K562 (cell line): ENCODE data around the gene ADAP1. TPM values are rescaled to one million over a fixed set of nuclear protein-coding genes. Genes with fewer than 3 reads are reported as not detected.

Experiments
- ATAC-seq: fragments of 200-7000 bp; cut with Tn5 transposase; 3 replicates; pipeline ENCODE4 v1.9.1; 2020; ENCODE audit warnings: moderate library complexity
- BruUV-seq: library from RNA; stranded (reverse); fragments of 400-500 nt; replicated peaks from 2 replicates; lab custom pipeline; 2021; lab: Mats Ljungman, UMichigan
- CTCF ChIA-PET: fragments of 300-600 bp; formaldehyde crosslinking; extraction: SDS; loops from one replicate; lab custom pipeline; 2021; ENCODE audit warnings: low intra/inter-chr PET ratio; lab: Yijun Ruan, JAX
- POLR2A ChIA-PET: fragments of 300-600, 350-650 bp; sonication (Branson Sonifier 250); formaldehyde crosslinking; extraction: SDS; loops from one replicate; lab custom pipeline; 2021; ENCODE audit warnings: antibody characterized with exemption, inconsistent platforms; lab: Yijun Ruan, JAX
- DNase-seq, 4 experiments: peaks; one replicate each; pipeline versions ENCODE4 v3.0.0 to v3.0.0-alpha.2; 2011 to 2018; ENCODE audit warnings: low spot score in 3 of 4, mixed read lengths in 3 of 4; ENCODE audit errors: extremely low read depth in 1 of 4
- FAIRE-seq: peaks from 2 replicates; lab custom pipeline; 2011; peaks lifted over from hg19 to GRCh38; lab: Jason Lieb, UNC
- H2AFZ ChIP-seq: 2 replicates; pipeline ENCODE4 v1.6.0; 2011; ENCODE audit warnings: low read depth, low read length, control low read depth, inconsistent platforms
- H3K27ac ChIP-seq: fragments of 200-600 bp; 3 replicates; pipeline ENCODE4 v1.8.0; 2011; ENCODE audit warnings: low read depth, mild to moderate bottlenecking, control low read depth, inconsistent platforms, low read length, moderate library complexity, mixed read lengths; ENCODE audit errors: extremely low read depth
- H3K27me3 ChIP-seq, 2 experiments: fragments of 300-600 bp in 1 of 2; 2 replicates in 1 of 2; 3 replicates in 1 of 2; pipeline versions ENCODE4 v1.6.0 to v1.8.0; 2011; ENCODE audit warnings: inconsistent platforms in 2 of 2, low read length in 2 of 2, mild to moderate bottlenecking in 1 of 2, mixed read lengths in 1 of 2, moderate library complexity in 1 of 2; ENCODE audit not compliant: control insufficient read depth in 2 of 2, insufficient read depth in 2 of 2
- H3K36me3 ChIP-seq: fragments of 300-600 bp; 3 replicates; pipeline ENCODE4 v1.8.0; 2011; ENCODE audit warnings: mild to moderate bottlenecking, low read length, inconsistent platforms; ENCODE audit not compliant: control insufficient read depth, insufficient read depth
- H3K4me1 ChIP-seq, 2 experiments: fragments of 200-600 bp in 1 of 2; replicated peaks in 1 of 2; 2 replicates in 1 of 2; 3 replicates in 1 of 2; pipeline versions ENCODE4 v1.5.1 to v1.8.0; 2011; ENCODE audit warnings: inconsistent platforms in 2 of 2, low read length in 2 of 2, mild to moderate bottlenecking in 1 of 2, mixed read lengths in 1 of 2, moderate library complexity in 1 of 2; ENCODE audit not compliant: control insufficient read depth in 2 of 2, insufficient read depth in 2 of 2
- H3K4me2 ChIP-seq: 2 replicates; pipeline ENCODE4 v1.6.1; 2011; ENCODE audit warnings: low read length, control low read depth, inconsistent platforms, mixed read lengths; ENCODE audit not compliant: insufficient read depth
- H3K4me3 ChIP-seq: fragments of 200-600 bp; sonication (generic), shearing (Covaris generic); 2 replicates; pipeline ENCODE4 v1.5.1; 2016; ENCODE audit warnings: control low read depth, inconsistent platforms
- H3K79me2 ChIP-seq: fragments of 200-600 bp; 3 replicates; pipeline ENCODE4 v1.8.0; 2011; ENCODE audit warnings: low read length, inconsistent platforms; ENCODE audit not compliant: control insufficient read depth, insufficient read depth
- H3K9ac ChIP-seq, 2 experiments: 2 replicates each; pipeline versions ENCODE4 v1.6.0 to v1.6.1; 2011; ENCODE audit warnings: low read depth in 2 of 2, low read length in 2 of 2, control low read depth in 1 of 2, inconsistent platforms in 1 of 2, mild to moderate bottlenecking in 1 of 2, mixed read lengths in 1 of 2; ENCODE audit not compliant: insufficient read depth in 1 of 2
- H3K9me1 ChIP-seq: one replicate; pipeline ENCODE4 v1.6.0; 2011; ENCODE audit warnings: inconsistent platforms, mild to moderate bottlenecking, low read length, moderate library complexity; ENCODE audit not compliant: control insufficient read depth, insufficient read depth
- H3K9me3 ChIP-seq: replicated peaks from 2 replicates; pipeline ENCODE4 v1.5.1; 2011; ENCODE audit warnings: low read depth, low read length, inconsistent platforms; ENCODE audit not compliant: control insufficient read depth, insufficient read depth
- H4K20me1 ChIP-seq: replicated peaks from 2 replicates; pipeline ENCODE4 v1.6.1; 2011; ENCODE audit warnings: low read length, inconsistent platforms, mixed read lengths; ENCODE audit not compliant: control insufficient read depth, insufficient read depth
- BCOR ChIP-seq: fragments of 450-650 bp; IDR thresholded peaks from 2 replicates; pipeline ENCODE4 v1.6.1; 2016
- CEBPB ChIP-seq: fragments of 450-650 bp; IDR thresholded peaks from 2 replicates; pipeline ENCODE4 v1.6.1; 2016; ENCODE audit warnings: missing genetic modification characterization, missing compliant biosample characterization
- CREB1 ChIP-seq, 2 experiments: sonication (generic) in 1 of 2; formaldehyde crosslinking in 1 of 2; IDR thresholded peaks; 2 replicates each; pipeline versions ENCODE4 v1.6.1 to v1.8.0; 2012 to 2022; ENCODE audit warnings: inconsistent platforms in 1 of 2, mild to moderate bottlenecking in 1 of 2, missing genetic modification reagents in 1 of 2, moderate library complexity in 1 of 2
- ELF2 ChIP-seq: fragments of 250-450 bp; sonication (Bioruptor Pico); IDR thresholded peaks from 2 replicates; pipeline ENCODE4 v1.5.0; 2021; ENCODE audit warnings: mild to moderate bottlenecking
- IRF2 ChIP-seq: sonication (generic); formaldehyde crosslinking; IDR thresholded peaks from 2 replicates; pipeline ENCODE4 v1.8.1; 2022; ENCODE audit warnings: mild to moderate bottlenecking, missing genetic modification reagents
- MAFF ChIP-seq: IDR thresholded peaks from 2 replicates; pipeline ENCODE4 v1.6.1; 2012; ENCODE audit warnings: low read length, improper control_type of control experiment
- MLLT1 ChIP-seq, 2 experiments: fragments of 450-650 bp; IDR thresholded peaks; 2 replicates each; pipeline ENCODE4 v1.6.1; 2016
- NFE2 ChIP-seq: IDR thresholded peaks from 2 replicates; pipeline ENCODE4 v1.6.1; 2014; ENCODE audit warnings: antibody characterized with exemption, low read depth
- PML ChIP-seq: IDR thresholded peaks from 2 replicates; pipeline ENCODE4 v1.6.1; 2012; ENCODE audit warnings: low read length, inconsistent platforms
- POLR2AphosphoS5 ChIP-seq: IDR thresholded peaks from 2 replicates; pipeline ENCODE4 v1.6.1; 2011; ENCODE audit warnings: mild to moderate bottlenecking, low read depth, low read length, moderate library complexity; ENCODE audit not compliant: control insufficient read depth, insufficient read depth
- SP2 ChIP-seq: IDR thresholded peaks from 2 replicates; pipeline ENCODE4 v1.6.1; 2011; ENCODE audit warnings: mild to moderate bottlenecking, low read depth, low read length, moderate library complexity; ENCODE audit not compliant: poor library complexity, severe bottlenecking; ENCODE audit errors: extremely low read depth
- TGIF2 ChIP-seq: sonication (generic); formaldehyde crosslinking; IDR thresholded peaks from 2 replicates; pipeline ENCODE4 v1.8.1; 2022; ENCODE audit warnings: mild to moderate bottlenecking, missing genetic modification reagents, moderate library complexity
- ZNF395 ChIP-seq: fragments of 200-800 bp; sonication (Bioruptor generic); IDR thresholded peaks from 2 replicates; pipeline ENCODE4 v1.6.1; 2017; ENCODE audit warnings: missing genetic modification characterization, missing compliant biosample characterization
- WGBS: fragments of 100-300 bp; shearing (Covaris generic); methylation state at CpG from one replicate; pipeline ENCODE4 v1.1.6; 2016; ENCODE audit warnings: low coverage, mixed read lengths; ENCODE audit not compliant: insufficient coverage; ENCODE audit errors: missing lambda C conversion rate; 5-methylcytosine and 5-hydroxymethylcytosine counted together
- in situ Hi-C: fragments of 300-500 bp; cut with MboI; formaldehyde crosslinking; loops from 4 replicates; pipeline ENCODE4 v1.15.0; 2018; ENCODE audit warnings: inconsistent platforms, mixed read lengths
- intact Hi-C: fragments of 100-400 bp; cut with micrococcal nuclease; formaldehyde crosslinking; loops from 2 replicates; pipeline ENCODE4 v1.14.2; 2022
- polyA plus RNA-seq, 8 experiments: library from polyadenylated mRNA; depleted of rRNA in 4 of 8; stranded (reverse) in 5 of 8; unstranded in 3 of 8; fragments of >200 nt; fragmentation: Nextera tagmentation in 2 of 8; fragmentation: Illumina TruSeq in 1 of 8; extraction: Ambion mirVana in 2 of 8; extraction: Trizol in 1 of 8; gene quantifications; 2 replicates each; pipeline versions ENCODE4 v1.2.1 to v1.2.3, GENCODE V29; 2011 to 2014; ENCODE audit warnings: inconsistent platforms in 1 of 8, missing spikeins in 1 of 8
- total RNA-seq, 7 experiments: library from RNA; depleted of rRNA in 6 of 7; stranded (reverse); fragments of >200 nt in 6 of 7; fragmentation: Illumina TruSeq in 2 of 7; extraction: Trizol in 2 of 7; gene quantifications; 2 replicates each; pipeline versions ENCODE4 v1.2.1 to v1.2.3, GENCODE V29; 2011 to 2021; ENCODE audit warnings: low replicate concordance in 1 of 7
- TF ChIP-seq, protein P1 (sequence below): fragments of 450-650 bp; IDR thresholded peaks from 2 replicates; pipeline ENCODE4 v1.6.1; 2014; ENCODE audit warnings: low read depth, mild to moderate bottlenecking, moderate library complexity, borderline replicate concordance
- TF ChIP-seq, protein P2 (sequence below): fragments of 250-450 bp; sonication (Bioruptor Pico); IDR thresholded peaks from 2 replicates; pipeline ENCODE4 v1.5.0; 2021
- TF ChIP-seq, protein P3 (sequence below): fragments of 450-650 bp; IDR thresholded peaks from 2 replicates; pipeline ENCODE4 v1.6.1; 2016; ENCODE audit warnings: mild to moderate bottlenecking

The ADAP1 gene
- total and polyA plus RNA-seq, 9 of the 15 experiments (the other 6 are each of a cell fraction or from before 2014, with no cell fraction given), result 0.27 to 1.4 (median 0.52) TPM; not detected in 3

DNA sequence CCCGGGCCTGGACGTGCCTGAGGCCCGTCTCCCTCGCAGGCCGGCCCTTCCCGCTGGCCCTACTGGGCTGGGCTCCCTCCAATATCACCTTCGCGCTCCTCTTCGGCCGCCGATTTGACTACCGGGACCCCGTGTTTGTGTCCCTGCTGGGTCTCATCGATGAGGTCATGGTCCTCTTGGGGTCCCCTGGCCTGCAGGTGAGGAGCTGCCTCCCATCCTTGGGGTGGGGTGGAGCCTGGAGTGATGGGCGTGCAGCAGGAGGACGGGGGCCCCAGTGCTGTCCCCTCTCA is 30.6 kb upstream of the ADAP1 start:
- Histone ChIP-seq H3K27ac (no peak overlapping the region), H3K4me1 (peaks cover 0 to 68% of the 10 kb centered on the region in 2 experiments; a peak in 2 of 5 replicates), H3K9me1 (peaks cover 2% of the 10 kb centered on the region), H2AFZ (no peak overlapping the region), H3K4me2 (no peak overlapping the region), H3K36me3 (no peaks in the 10 kb centered on the region), H3K9ac (no peak overlapping the region), H3K9me3 (no peaks in the 10 kb centered on the region), H4K20me1 (0 out of 2 replicates have a peak, but pooled peaks cover 3% of the 10 kb centered on the region), H3K27me3 (peaks cover 5 to 32% of the 10 kb centered on the region in 2 experiments; a peak in 4 of 5 replicates), H3K4me3 (no peak overlapping the region), H3K79me2 (no peaks in the 10 kb centered on the region)
- no TSS peak for BruUV-seq
- ChIA-PET POLR2A (no interaction called here), CTCF (no interaction called here)
- no peak for DNase-seq
- no peak for ATAC-seq
- intact Hi-C loops (no loop called here), in situ Hi-C loops (loop anchor here (25.0 kb wide), 1 partner anchor 177 kb away; the partner anchor contains the start of gene ZFAND2A)
- 24% methylated on average over 12 of the region's 16 CpGs for WGBS
- FAIRE-seq, result no peak
- TF ChIP-seq MLLT1 (IDR thresholded peaks at IDR 0.05), result no peak
- no peak for TF ChIP-seq IRF2 (CRISPR knock-in tag)
- no peak for TF ChIP-seq ZNF395 (CRISPR knock-in tag)
- no peak for TF ChIP-seq SP2
- no peak for TF ChIP-seq ELF2 (CRISPR knock-in tag)
- TF ChIP-seq NFE2, result no peak
- TF ChIP-seq PML, result no peak
- no peak for TF ChIP-seq TGIF2
- TF ChIP-seq, protein P1, sequence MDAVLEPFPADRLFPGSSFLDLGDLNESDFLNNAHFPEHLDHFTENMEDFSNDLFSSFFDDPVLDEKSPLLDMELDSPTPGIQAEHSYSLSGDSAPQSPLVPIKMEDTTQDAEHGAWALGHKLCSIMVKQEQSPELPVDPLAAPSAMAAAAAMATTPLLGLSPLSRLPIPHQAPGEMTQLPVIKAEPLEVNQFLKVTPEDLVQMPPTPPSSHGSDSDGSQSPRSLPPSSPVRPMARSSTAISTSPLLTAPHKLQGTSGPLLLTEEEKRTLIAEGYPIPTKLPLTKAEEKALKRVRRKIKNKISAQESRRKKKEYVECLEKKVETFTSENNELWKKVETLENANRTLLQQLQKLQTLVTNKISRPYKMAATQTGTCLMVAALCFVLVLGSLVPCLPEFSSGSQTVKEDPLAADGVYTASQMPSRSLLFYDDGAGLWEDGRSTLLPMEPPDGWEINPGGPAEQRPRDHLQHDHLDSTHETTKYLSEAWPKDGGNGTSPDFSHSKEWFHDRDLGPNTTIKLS, result no peak
- TF ChIP-seq, protein P2, sequence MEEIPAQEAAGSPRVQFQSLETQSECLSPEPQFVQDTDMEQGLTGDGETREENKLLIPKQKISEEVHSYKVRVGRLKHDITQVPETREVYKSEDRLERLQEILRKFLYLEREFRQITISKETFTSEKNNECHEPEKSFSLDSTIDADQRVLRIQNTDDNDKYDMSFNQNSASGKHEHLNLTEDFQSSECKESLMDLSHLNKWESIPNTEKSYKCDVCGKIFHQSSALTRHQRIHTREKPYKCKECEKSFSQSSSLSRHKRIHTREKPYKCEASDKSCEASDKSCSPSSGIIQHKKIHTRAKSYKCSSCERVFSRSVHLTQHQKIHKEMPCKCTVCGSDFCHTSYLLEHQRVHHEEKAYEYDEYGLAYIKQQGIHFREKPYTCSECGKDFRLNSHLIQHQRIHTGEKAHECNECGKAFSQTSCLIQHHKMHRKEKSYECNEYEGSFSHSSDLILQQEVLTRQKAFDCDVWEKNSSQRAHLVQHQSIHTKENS (CRISPR knock-in tag), result no peak
- TF ChIP-seq CREB1 (IDR thresholded peaks at IDR 0.05), result no peak
- TF ChIP-seq CREB1 (CRISPR knock-in tag; IDR thresholded peaks at IDR 0.05), result no peak
- no peak for TF ChIP-seq POLR2AphosphoS5
- TF ChIP-seq MAFF, result no peak
- no peak for TF ChIP-seq BCOR
- TF ChIP-seq, protein P3, sequence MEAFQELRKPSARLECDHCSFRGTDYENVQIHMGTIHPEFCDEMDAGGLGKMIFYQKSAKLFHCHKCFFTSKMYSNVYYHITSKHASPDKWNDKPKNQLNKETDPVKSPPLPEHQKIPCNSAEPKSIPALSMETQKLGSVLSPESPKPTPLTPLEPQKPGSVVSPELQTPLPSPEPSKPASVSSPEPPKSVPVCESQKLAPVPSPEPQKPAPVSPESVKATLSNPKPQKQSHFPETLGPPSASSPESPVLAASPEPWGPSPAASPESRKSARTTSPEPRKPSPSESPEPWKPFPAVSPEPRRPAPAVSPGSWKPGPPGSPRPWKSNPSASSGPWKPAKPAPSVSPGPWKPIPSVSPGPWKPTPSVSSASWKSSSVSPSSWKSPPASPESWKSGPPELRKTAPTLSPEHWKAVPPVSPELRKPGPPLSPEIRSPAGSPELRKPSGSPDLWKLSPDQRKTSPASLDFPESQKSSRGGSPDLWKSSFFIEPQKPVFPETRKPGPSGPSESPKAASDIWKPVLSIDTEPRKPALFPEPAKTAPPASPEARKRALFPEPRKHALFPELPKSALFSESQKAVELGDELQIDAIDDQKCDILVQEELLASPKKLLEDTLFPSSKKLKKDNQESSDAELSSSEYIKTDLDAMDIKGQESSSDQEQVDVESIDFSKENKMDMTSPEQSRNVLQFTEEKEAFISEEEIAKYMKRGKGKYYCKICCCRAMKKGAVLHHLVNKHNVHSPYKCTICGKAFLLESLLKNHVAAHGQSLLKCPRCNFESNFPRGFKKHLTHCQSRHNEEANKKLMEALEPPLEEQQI, result no peak
- no peak for TF ChIP-seq CEBPB (tag)
